DMS53 treated with DMSO at 0.1 percent for 48 hours (cell line): ENCODE data around the gene USP22.

ENCODE experiments used
- DNase-seq: peaks from one replicate; lab custom pipeline; 2025; ENCODE audit not compliant: unreplicated experiment; lab: John Stamatoyannopoulos, UW

The USP22 gene

DNA sequence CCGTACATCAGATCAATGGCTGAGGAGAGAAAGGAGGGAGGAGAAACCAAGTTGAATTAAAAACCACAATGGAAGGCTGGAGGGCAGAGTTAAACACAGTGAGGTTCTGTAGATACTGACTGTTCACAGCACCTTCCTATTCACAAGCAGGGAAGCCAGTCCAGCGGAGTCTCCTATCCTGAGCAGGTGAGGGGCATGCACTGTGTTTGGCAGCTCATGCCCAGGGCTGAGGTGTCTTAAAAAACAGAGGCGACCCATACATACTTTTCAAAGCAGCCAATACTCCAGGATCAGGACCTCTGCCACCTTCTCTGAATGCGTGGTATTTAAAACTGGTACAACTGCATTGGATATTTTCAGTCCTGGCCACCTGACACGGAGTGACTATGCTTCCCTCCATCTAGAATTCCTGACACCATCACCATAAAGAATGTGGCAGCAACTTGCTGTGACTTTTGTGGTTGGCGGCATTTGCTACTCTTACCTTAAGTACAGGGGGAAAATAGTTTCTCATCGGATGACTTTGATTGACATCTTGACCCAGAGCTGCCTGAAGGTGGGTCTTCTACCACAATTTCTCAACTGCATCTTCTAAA lies 21.5 kb downstream of the USP22 start:
- DNase-seq = no peak

DNA sequence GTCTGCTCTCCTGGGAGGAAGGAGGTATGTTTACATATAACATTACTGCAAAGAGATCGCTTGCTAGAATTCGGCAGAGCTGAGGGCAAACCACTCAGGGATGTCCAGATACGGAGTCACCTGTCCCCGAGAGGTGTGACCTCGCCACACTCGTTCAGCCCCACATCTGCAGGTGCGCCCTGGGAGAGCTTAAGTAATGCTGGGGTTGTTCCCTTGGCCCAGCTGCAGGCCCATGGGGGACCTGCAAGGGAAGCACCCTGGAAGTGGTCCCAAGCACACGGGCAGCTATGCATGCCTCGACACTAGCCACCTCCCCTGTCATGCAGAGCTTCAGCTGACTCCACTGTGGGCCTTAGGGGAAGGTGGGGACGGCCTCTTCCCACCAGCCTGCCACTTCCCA lies 22.2 kb downstream of the USP22 start:
- DNase-seq = no peak

DNA sequence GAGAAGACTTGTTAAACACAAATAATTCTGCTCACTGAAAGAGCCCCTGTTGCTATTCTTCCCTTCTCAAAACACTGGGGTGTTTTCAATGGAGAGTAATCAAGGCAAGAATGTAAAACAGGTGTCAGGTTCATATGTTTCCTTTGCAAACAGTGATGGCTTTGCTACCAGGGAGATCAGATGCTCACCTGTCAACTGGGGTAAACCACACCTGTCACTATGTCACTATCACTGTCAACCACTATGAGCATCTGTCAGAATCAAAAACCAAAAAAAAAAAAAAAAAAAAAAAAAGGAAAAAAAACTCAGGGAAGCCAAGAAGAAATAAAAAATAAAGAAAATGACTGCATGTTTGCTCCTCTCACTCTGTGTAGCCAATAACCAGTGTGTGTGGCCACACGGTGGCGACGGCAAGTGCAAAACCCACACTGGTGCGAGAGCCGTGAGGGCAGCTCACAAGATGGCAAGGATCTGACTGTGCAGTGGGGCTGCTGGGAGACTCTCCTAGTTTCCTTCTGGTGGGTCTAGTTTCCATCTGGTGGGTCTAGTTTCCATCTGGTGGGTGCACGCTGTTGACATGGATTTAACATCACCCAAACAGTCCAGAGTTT lies 22.7 kb downstream of the USP22 start:
- DNase-seq = no peak

GRCh38 chr17:21018894-21019293 lies 23.9 kb downstream of the USP22 start:
- DNase-seq = no peak

- DNase-seq = no peak
Measured at GRCh38 chr17:21017861-21018260, 24.9 kb downstream of the USP22 start.

DNA sequence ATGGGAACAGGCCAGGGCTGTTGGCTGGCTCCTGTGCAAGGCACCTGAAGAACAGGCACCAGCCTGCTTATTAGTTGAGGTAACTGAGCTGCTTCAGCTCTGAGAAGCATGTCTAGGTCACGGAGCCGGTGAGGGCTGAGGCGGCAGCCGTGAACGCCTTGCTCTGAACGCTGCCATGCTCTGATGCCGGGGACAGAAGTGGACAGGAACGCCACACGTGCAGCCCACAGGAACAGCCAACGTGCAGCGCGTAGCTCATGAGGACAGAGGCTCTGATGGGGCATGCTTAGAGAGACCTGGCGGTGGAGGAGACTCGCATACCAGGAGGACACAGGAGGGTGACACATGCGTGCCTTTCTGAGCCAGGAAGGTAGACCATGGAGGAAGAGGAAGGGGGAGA lies 25.6 kb downstream of the USP22 start:
- DNase-seq = no peak

DNA sequence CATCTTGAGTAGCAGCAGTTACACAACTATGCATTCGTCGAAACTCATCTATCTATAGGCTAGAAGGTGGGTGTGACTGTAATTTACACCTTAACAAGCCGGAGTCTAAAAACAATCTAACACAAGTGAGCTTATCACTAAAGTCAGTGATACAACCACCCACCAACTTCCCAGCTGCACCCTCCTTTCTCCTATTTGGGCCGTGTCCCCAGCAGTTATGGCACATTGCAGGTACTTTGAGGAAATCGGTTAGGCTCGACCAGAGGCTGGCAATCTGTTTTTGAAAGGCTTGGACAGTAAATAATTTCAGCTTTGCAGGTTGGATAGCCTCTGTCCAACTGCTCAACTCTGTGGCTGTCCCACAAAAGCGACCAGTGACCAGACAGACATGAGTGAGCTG lies 26.0 kb downstream of the USP22 start:
- no peak for DNase-seq

DNA sequence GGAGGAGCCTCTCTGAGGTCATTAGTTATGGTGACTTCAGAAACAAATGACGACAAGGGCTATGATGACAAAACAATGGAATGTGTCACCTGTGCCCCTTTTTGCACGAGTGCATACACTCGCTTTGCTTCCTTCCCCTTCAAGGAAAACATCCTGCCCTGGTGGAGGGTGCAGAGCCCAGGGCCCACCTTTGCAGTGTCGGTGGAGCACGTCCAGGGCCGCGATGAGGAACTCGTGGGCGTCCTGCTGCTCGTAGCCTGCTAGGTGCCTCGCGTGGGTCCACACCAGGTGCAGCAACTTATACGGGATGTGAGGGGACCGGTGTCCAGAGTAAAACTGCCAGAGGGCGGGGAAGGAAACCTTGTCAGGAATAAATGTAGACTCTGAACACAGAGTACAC lies 27.2 kb downstream of the USP22 start:
- DNase-seq = no peak

GRCh38 chr17:21014498-21014897 lies 28.3 kb downstream of the USP22 start:
- no peak for DNase-seq

DNA sequence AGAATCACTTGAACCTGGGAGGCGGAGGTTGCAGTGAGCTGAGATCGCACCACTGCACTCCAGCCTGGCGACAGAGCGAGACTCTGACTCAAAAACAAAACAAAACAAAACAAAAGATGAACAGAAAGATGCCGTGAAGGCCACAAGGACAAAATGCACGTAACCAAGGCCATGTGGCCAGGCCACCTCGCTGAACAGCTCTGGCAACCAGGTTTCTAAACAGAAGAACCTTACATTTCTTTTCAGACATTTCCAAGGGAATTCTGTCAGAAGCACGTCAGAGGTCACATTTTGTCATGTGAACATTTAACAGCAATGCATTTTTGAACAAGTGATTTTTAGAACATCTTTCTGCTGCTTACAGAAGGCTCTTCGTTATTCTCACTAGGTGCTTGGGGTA lies 28.8 kb downstream of the USP22 start:
- no peak for DNase-seq

DNA sequence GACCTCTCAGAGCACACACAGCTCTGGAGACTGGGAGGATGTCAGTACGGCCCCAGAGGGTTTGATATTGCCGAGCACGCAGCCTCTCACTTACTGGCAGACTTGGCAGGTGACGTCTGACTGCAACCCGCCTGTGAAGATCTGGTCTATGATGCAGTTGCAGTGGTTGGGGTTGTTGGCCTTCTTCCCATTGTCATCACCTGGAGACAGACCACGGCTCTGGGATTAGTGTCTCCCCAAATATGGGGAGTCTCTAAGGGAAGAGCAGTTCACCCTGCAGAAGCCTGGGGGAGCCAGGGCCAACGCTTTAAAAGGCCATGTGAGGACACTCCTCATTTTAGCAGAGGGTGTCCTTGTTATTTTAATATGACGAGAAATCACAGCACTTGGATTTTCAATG lies 30.1 kb downstream of the USP22 start:
- no peak for DNase-seq

DNA sequence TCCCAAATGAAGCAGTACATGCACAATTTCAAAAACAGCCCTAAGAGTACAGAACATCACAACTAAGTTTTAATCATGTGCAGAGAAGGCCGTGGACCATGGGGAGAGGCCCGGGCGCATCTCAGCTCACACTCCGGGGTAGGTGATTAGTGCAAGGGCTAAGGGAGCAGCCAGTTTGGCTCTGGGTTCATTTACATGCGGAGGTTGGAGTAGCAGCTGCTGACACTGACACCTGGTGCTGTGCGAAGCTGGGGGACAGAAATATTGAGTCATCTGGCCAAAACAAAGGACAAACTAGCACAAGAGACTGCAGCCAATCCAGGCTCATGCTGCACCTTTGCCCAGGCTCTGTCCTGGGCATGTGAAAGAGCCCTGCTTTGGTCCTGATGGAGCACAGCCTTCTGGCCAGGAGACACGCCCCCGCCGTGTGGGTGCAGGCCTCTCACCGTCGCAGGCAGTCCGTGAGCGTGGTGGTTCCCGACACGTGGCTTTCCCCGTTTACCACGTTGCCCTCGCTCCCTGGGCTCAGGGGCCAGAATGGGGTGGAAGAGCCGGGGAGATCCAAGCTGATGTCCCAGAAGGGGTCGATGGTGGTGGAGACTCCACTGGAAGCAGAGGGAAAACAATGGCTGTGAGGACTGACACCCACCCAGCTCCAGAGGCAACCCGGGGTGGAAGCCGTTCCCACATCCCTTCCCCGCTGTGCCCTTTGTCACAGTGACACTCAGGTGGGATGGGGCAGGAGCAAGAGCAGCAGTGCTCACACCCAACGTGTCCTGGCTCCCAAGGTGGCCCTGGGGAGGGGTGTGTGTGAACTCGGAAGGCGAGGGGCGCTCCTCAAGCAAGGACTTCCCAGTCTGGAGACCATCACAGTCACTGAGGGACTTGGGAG lies 31.9 kb downstream of the USP22 start:
- no peak for DNase-seq

DNA sequence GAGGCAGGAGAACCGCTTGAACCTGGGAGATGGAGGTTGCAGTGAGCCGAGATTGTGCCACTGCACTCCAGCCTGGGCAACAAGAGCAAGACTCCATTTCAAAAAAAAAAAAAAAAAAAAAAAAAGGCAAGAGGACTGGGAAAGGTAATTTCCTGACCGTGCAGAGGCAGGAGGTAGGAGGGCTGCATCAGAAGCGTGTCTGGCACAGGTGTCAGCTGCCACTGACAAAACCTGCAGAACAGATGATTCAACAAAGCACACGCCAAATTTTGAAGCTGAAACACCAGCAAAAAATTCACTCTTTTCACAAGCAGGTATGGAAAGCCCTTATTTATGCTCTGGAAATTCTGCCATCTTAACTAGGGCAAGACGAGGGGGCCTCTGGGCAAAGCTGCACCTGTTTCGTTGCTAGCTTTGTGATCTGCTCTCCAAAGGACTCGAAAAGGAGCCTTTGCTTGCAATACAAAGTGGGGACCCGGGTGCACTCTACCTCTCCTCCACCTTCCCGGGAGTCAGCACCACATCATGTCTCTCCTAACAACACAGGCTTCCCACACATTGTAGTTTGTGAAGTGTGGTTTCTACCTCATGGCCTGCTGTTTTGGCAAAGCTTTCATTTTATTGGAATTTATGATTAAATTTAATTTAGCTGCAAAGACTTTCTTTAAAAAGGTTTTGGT lies 33.7 kb downstream of the USP22 start:
- no peak for DNase-seq

GRCh38 chr17:21008160-21008915 lies 34.5 kb downstream of the USP22 start:
- DNase-seq = no peak

GRCh38 chr17:21007646-21008045 lies 35.2 kb downstream of the USP22 start:
- no peak for DNase-seq

GRCh38 chr17:21005803-21006202 lies 37.0 kb downstream of the USP22 start:
- no peak for DNase-seq

DNA sequence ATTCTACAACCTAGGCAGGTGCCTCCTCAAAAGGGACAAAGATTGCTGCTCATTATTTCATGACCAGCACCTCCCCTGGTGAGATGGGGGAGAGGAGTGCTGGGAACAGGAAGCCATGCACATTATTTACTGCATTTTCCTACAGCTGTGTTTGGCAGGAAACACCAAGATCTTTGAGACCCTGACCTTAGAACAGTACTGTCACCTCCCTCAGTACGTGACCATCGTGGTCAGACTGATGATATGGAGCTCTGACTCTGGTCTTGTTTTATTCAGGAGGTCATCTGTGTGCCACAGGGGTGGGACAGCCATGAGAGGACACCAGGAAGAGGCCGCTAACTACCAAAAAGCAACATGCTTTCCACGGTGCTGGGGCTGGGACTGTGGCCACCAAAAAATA lies 37.4 kb downstream of the USP22 start:
- DNase-seq = no peak

- no peak for DNase-seq
Measured at GRCh38 chr17:21004016-21004930, 38.5 kb downstream of the USP22 start.

DNA sequence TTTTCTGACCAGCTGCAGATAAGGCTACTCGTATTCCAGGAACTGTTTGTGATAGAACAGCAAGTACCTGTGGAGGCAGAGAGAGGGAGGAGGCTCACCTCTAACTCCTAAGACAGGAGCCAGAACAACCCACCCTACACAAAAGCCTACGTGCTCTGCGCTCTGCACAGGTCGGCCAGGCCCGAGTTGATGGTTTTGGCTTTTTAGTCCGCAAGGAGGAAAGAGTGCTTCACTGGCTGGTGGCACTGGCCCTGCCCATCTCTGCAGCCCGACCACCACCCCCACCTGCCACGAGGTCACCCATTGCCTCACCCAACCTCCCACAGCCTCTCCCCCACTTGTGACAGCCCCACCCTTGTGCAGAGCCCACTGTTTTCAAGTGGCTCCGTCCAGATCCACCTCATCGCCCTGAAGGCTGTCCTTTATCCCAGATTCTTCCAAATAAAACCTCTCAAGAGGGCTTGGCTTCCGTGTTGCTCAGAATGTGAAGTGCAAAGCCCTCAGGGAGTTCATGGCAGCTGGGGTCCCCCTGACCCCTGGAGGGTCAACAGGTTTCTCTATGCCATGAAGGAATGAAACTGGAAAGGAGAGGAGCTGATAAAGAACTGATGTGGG lies 39.7 kb downstream of the USP22 start:
- no peak for DNase-seq
